Islet of Langerhans (tissue), 1 donor: ENCODE data around the gene MGLL.
"Not testable (repeated sequence)": the region's sequence is repeated elsewhere in the genome, so short reads cannot be mapped to it uniquely, and the experiment has no call there.

Experiments used
- FAIRE-seq: peaks from one replicate; lab custom pipeline; 2011; peaks lifted over from hg19 to GRCh38; lab: Jason Lieb, UNC

Gene MGLL

DNA sequence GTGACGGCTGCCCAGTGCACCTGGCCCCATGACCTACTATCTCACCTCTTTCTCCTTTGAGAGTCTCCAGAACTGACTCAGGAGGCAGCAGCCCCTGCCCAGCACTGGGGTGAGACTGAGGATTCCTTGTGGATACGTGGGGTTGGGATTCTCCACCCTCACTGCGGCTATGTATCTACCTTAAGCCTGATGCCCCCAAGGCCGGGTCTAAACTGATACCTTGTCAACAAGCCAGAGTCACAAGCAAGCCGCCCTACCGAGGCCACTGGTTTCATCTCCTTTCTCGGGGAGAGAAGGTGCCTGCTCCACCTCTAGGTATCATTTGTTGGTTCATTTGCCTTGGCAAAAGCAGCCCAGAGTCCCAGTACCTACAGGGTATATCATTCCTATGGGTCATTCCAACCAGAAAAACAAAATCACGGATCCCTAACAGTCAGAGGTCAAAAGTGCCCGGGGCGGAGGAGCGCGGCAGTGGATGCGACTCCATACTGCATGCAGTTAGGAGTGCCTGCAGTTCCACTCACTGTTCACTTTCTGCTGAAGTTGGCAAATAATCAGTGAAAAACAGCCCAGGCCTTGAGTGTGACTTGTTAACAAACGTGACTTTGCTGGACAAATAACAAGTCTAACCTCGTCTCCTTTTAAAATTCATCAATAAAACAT lies 102.0 kb downstream of the MGLL start:
- FAIRE-seq = no peak

DNA sequence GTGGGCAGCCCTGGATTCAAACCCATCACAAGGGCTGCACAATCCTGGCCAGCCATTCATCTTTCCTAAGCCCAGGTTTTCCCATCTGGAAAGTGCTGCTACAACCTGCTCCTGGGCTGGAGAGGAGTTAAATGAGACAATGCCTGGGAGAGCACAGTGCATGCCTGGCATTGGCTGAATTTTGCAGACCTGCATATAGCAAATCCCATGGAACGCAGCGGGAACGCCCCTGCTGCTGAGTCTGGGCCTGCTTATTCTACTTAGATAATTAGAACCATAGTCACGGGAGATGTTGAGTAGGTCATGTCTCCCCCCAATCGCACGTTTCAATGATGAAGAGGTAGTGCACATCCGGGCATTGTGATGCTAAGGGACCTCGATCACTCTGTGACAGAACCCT lies 102.9 kb downstream of the MGLL start:
- no peak for FAIRE-seq

DNA sequence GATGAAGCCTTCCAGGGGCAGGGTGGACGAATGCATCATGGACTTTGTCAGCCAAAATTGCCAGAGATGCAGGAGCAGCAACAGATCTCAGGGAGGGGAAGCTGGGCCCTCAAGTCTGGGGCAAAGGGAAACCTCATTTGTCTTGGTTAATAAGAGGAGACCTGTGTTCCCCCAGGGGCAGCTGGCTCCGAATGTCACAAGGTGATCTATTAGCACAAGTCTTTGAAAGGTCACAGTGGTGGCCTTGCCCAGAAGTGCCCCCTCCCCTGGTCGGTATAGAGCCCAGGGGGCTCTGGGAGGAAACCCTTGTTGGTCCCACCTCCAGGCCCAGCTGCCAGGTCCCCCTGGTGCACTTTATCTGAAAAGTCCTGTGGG lies 103.4 kb downstream of the MGLL start:
- FAIRE-seq = no peak

DNA sequence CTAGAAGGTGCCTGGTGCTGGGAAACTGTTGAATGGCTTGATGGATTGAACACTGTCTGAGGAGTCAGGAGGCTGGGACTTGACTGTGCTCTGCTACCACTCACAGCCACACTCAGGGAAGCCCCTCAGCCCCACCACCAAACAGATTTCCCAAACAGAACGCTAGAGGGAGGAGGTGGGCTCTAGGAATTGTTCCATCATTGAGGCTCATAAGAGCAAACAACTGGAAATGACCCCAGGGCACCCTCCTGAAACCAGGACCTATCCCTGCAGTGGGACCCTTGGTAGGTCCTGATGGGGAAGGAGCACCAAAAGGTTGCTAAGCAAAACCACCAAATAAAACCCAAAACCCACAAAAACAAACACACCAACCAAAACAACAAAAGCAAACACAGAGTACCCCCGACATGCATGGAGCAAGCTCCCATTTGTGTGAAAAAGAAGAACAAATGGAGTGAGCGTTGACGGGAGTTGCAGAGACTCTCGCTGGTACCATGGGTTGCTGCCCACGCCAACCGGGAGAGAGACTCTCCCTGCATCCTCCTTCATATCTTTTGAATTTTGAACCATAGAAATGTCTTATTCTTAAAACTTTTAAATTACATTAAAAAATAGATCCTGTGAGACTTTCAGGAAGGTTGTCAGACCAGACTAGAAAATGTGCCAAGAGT lies 103.9 kb downstream of the MGLL start:
- FAIRE-seq = no peak

DNA sequence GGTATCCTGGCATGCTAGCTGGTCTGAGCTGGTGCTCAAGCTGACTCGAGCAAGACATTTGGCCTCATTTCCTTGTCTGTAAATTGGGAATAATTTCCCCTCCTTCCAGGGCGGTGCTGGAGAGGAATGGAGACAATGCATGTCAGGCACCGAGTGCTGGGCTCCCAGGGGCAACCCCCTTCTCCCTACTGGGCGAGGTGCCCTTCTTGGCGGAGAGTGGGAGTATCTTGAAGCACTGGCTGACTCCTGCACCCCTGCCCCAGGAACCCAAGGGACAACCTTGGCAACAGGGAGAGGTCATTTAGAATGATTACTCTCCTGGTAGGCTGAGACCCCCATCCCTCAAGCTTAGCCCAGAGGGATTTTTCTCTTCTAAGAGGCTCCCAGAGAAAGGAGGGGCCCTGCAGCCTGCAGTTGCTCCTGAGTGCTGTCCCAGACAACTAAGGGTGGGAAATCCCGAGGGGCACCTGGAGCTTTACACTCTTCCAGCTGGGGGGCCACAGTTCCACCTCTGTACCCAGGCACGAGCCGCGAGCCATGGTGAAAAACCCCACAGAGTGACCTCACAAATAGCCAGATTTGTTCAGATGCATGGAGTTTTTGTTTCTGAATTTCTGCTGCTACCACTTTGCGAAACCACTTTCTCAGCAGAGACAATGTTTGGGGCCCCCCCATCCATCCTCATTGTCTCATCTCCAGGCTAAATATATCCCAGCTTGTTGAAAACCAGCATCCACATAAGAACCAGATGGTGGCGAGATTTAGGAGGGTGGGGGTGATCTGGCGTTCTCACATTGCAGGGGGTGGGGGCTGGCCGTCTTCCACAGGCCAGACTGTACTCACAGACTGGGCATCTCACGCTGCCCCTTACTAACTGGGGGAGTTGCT lies 104.7 kb downstream of the MGLL start:
- FAIRE-seq = no peak

DNA sequence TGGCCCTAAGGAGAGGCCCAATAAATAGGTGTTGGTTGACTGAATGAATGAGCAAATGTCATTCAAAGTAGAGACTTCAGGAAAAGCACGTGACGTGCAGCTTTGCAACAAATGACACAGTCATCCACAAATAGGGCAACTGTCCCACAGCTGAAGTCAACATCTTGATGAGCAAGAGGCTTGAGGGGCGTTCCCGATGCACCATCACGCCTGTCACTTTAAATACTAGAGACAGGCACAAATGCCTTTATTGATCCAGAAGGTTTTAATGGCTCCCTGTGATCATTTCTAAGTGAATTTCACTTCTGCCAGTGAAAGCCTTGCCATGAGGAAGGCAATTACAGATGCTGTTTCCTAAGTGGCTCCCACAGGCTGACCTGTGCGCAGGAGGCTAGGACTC lies 105.9 kb downstream of the MGLL start:
- no peak for FAIRE-seq

DNA sequence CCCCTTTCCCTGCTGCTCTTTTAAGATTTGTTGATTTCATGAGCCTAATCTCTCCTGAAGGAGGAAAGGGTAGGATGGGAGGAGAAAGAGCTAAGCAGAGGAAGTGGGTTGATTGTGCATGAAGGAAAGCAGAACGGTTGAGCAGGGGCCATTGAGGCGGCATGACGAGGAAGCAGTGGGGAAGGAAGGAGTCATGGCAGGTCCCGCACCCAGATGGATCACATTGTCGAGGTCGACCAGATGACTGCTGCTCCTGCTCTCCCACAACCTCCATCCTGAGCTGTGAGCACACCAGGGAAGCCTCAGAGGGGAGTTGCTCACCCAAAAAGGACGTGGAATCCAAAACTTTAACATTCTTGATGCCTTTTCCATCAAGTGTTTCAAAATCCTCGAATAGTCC lies 106.8 kb downstream of the MGLL start:
- no peak for FAIRE-seq

DNA sequence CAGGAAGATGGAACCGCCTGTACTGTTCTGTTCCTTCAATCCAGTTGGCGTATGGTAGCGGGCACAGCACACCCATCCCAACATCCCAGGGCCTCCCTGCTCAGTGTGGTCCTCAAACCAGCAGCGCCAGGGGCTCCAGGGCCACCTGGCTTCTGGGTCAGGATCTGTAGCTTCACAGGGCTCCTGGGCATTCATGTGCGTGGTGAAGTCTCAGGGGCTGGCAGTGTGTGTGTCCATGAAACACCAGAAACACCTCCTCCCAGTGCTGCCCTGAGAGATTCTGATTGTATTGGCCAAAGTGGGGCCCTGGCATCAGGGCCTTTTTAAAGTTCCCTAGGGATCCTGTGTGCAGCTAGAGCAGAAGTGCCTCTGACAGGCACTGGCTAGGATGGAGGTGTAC lies 107.4 kb downstream of the MGLL start:
- FAIRE-seq = no peak

DNA sequence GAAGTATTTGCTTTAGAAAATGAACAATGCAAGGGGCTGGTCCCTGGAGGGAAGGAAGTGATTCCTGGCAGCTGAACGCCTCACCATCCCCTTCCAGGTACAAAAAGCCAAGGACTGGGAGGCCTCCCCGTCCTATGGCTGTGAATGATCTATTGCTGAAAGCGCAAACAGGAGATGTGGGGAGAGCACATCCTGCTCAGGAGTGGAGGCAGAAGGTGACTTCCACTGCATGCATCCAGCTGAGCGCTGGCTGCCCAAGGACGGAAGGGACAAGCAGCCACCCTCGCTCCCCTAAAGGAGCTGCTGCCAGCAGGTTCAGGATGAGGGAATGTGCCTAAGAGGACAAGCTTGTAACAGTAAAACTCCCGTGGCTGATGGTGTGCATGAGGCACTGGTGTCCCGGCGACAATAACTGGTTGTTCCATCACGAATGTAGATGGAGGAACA lies 108.2 kb downstream of the MGLL start:
- FAIRE-seq = no peak

DNA sequence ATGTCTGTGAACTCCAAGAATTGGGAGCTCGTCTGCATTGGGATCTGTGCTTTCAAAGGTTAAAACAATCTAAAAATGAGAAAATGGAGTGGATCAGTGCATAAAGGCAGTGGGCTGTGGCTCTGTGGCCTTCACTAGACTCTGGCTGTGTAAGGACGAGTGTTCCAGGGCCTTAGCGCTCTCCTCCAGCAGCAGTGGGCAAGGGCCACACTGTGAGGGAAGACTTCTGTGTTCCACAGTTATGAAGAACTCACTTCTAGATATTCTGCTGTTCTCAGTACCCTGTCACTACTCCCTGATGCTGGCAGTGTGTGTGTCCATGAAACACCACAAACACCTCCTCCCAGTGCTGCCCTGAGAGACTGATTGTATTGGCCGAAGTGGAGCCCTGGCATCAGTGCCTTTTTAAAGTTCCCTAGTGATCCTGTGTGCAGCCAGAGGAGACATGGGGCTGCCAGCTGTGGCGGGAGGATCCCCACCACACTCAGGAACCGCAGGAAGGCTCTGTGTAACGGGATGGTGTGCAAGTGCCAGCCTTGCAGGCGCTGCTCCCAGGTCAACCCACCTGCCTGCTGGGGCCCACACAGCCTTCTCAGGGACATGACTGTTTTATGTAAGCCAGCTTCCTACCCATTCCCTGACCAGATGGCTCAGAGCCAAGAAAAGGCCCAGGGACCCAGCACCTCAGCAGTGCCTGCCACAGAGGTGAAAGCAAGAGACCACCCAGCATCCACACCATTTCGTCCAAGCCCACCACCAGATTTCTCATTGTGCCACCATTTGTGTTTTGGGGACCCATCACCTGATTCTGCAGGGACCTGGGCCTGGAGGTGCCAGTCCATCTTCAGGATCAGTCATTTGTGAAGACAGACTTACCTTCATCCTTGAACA lies 109.2 kb downstream of the MGLL start:
- FAIRE-seq = no peak

DNA sequence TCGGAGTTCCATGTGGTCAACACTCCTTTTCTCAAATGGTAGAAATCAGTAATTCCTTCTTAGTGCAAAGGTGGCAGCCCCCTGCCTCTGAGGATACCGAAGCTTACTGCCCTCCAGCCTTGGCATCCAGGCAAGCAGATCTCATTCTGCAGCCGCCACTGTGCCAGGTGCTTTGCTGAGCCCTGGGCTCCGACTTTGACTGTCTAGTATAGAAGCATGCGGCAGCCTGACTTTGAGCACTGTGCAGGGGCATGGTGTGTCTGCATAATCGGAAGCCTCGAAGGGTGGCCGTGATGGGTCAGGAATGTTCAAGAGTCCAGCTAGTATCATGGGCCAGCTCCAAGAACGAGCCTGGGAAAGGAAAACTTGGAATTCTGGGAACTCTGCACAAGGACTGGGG lies 109.9 kb downstream of the MGLL start:
- no peak for FAIRE-seq

DNA sequence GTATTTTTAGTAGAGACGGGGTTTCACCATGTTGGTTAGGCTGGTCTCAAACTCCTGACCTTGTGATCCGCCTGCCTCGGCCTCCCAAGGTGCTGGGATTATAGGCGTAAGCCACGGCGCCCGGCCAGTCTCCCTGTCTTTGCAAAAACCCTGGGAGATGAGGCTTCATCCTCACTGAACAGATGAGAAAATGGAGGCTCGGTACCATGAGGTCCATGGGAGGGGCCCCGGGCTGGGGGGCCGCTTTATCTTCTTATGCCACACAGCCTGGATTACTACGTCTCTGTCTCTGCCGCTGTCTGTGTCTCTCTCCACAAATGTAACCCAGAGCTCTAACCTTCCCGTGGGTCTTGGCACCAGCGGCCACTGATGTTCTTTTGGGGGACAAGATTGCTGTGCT lies 110.4 kb downstream of the MGLL start:
- no peak for FAIRE-seq

DNA sequence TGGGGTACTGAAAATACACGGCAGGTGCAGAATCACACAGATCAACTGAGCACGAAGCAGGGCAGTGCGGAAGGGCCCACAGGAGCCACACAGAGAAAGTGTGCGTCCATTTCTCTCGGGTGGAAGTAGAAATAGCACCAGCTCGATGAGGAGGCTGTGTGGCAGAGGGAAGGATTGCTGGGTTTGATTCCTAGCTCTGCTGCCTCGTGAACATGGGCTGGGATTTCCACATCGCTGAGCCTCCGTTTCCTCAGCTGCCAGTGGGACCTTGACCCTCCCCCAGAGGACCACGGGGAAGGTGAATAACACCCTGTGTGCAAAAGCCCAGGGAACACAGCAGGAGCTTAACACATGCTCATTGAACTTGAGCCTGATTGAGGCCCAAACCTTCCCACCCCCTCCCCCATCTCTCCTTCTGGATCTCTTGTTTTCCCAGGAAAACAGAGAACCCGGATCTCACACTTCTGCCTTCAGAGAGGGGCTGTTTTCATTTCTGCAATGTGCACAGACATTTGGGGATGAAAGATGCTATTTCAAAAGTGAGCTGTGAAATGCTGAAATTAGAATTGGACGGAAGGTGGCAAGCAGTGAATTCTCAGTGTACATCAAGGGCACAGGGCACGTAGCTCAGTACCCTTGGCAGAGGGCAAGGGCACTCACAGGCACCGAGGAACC lies 111.2 kb downstream of the MGLL start:
- FAIRE-seq = no peak

DNA sequence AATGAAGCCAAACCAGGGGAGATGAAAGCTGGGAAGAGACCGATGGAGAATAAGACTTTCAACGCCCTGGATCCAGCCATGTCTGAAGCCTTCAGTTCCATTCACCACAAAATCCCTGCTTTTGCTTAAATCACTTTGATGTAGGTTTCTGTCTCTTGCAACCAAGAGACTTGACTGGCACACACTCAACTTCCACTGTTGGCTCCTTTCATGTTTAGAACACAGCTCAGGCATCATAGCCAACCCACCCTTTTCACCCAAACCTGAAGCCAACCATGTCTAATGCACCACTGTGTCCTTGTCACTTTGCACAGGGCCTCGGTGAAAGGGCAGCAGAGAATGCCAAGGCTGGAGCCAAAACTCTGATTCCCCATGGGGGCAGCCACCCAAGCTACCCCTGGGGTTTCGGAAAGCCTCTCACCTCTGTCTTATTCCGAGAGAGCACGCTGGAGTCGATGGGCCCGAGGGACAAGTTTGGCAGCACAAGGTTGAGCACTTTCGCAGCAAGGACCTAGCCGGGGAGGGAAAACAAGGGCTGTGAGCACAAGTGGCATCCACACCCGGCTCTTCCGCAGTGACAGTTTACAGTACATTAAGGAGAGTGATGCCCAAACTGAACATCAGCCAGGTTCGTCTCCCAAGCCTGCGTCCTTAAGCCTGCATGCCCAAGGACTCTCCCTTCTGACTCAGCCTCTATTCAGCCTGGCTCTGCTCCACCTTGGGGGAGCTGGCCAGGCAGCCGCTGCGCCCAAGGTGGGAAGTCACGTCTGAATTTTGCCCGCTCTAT lies 112.0 kb downstream of the MGLL start:
- FAIRE-seq = no peak

DNA sequence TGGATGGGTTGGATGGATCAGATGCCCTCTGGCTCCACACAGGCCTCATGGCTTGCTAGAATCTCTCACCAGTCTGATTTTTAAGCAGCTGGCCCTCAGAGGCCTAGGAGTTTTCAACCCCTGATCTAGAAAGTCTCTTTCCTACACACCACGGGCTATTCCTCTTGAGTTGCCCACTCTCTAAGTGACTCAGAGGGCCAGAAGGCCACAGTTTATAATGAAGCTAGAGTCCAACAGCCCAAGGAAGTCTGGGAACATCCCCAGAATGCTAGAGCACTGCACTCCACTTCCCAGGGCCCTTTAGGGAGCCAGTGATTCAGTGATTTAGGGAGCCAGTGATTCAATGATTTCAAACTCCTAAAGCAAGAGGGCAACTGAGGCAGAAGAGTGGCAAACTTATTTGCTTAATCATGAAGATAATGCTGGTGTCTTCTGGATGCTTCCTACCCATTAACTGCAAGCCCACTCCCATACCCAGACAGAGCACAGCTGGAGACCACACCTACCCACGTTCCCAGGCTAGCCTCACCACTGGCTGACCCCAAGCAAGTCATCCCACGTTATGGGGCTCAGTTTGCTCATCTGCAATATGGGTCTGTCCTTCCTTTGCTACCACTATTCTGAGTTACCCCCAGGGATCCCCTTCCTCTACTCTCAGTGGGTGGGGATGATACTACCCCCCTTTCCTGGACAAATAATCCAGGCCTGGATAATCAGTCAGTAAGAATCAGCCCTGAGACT lies 112.8 kb downstream of the MGLL start:
- FAIRE-seq = no peak

DNA sequence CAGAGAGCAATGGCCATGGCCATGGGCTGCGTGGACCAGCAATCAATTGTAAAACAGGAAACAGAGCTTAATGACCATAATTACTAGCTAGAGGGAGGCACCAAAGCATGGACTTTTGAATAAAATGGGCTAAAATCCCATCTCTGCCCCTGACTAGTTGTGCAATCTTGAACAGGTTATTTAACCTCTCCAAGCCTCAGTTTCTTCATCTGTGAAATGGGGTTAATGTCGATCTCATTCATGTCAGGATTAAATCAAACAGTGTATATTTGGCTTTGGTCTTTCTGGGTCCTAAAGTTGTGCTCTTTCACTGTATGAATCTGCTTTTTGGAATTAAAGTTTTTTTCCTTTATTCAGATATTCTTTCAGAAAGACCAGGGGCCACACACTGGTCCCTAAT lies 113.5 kb downstream of the MGLL start:
- no peak for FAIRE-seq

DNA sequence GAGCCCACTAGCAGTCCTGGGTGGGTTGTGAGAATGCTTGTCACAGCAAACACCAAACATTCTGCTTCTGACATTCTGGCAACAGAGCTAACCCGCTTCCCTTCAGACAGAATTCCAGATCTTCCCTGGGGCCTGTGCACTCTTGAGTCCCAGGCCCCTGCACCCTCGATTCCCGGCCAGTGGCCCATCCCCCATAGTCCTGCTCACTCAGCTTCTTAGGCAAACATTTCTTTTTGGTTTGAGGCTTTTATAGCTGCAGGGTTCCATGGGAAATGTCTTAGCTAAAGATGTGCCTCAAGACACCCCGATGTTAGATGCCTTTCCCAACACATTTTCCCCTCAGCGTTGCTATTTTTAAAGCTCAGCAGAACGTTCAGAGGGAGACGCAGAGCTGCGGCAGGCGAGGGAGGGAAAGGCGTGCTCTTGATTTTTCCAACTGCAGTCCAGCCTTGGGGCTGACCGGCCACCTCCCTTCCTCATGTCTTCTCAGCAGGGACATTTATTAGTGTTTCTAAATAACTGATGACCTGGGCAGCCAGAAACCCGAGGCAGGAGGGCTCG lies 114.4 kb downstream of the MGLL start:
- FAIRE-seq = no peak

DNA sequence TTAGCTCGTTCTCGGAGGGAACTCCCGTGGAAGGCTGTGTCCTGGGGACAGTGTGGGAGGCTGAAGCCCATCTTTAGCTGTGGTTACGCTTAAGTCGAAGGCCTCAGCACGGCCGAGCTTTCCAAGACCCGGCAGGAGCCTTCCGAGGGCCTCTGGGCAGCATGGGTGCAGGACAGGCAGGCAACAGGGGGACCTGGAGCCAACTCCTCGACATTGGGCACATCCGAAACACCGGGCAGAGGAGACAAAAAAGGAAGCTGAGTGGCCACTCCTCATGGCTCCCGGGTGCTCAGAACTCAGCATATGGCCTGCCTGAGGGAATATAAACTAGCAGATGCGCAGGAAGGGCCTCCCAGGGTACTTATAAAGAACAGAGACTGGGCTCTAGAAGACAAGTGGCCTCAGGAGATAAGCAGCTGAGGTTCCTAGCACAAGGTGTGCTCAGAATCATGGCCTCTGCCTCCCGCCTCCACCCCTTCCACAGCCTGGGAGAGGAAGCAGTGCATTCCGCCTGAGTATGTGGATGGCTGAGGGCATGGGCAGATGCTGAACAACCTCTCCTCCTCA lies 115.4 kb downstream of the MGLL start:
- no peak for FAIRE-seq

DNA sequence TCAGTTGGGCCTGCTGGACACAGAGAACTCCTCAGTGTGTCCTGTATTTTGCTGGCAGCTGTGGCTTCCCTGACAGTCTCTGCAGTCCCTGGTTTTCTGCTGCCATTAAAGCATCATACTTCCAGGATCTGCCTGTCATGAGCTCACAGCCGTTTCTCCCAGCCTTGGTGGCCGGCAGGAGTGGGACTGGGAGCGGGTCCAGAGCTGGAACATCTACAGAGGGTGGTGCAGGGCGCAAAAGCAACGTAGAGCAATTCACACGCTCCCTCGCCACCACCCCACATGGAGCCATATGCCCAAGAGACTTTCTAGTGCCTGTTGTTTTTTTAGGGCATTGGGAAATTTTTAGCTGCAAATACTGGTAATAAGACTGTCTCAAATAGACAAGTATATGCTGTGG lies 116.0 kb downstream of the MGLL start:
- no peak for FAIRE-seq

DNA sequence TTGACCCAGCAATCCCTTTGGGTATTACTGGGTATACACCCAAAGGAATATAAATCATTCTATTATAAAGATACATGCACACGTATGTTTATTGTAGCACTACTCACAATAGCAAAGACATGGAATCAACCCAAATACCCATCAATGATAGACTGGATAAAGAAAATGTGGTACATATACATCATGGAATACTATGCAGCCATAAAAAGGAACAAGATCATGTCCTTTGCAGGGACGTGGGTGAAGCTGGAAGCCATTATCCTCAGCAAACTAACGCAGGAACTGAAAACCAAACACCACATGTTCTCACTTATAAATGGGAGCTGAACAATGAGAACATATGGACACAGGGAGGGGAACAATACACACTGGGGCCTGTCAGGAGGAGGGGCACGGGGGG lies 117.5 kb downstream of the MGLL start:
- not testable (repeated sequence) for FAIRE-seq
